Ovary (tissue), 9 donors: ENCODE data around the gene RNF223. TPM values are rescaled to one million over a fixed set of nuclear protein-coding genes. Genes with fewer than 3 reads are reported as not detected.
"Not testable (repeated sequence)": the region's sequence is repeated elsewhere in the genome, so short reads cannot be mapped to it uniquely, and the experiment has no call there.

Experiments
- DNase-seq, 5 donors: peaks; one replicate each; pipeline ENCODE4 v3.0.0-alpha.2; 2019 to 2020
- H3K27ac ChIP-seq, 2 donors: fragments of 200-600 bp; one replicate each; pipeline versions ENCODE4 v1.5.1 to v1.8.0; 2019 to 2022
- H3K27me3 ChIP-seq: fragments of 200-600 bp; one replicate; pipeline ENCODE4 v1.8.0; 2022
- H3K36me3 ChIP-seq: fragments of 200-600 bp; sonication (generic); one replicate; pipeline ENCODE4 v1.5.1; 2019
- H3K4me1 ChIP-seq: one replicate; pipeline ENCODE4 v1.8.1; 2013; ENCODE audit warnings: mild to moderate bottlenecking, moderate library complexity; ENCODE audit not compliant: insufficient read depth
- H3K4me3 ChIP-seq: fragments of 200-600 bp; sonication (generic); one replicate; pipeline ENCODE4 v1.5.1; 2017
- H3K9me3 ChIP-seq, 2 donors: fragments of 200-600 bp in 1 of 2; sonication (generic) in 1 of 2; one replicate each; pipeline versions ENCODE4 v1.5.1 to v1.8.1; 2013 to 2019; ENCODE audit warnings: mild to moderate bottlenecking in 1 of 2, moderate library complexity in 1 of 2
- CTCF ChIP-seq, 3 donors: fragments of 450-650 bp in 2 of 3; fragments of 200-600 bp in 1 of 3; IDR thresholded peaks; one replicate each; pipeline versions ENCODE4 v1.5.1 to v1.8.0; 2016 to 2022; ENCODE audit warnings: antibody characterized with exemption in 3 of 3, mild to moderate bottlenecking in 1 of 3
- EP300 ChIP-seq: sonication (generic); formaldehyde crosslinking; IDR thresholded peaks from one replicate; pipeline ENCODE4 v1.6.1; 2017; ENCODE audit warnings: antibody characterized with exemption
- POLR2A ChIP-seq: fragments of 450-650 bp; IDR thresholded peaks from one replicate; pipeline ENCODE4 v1.6.1; 2017; ENCODE audit warnings: antibody characterized with exemption, mild to moderate bottlenecking, moderate library complexity
- WGBS, 3 donors: extraction: QIAGEN DNeasy Blood & Tissue Kit in 1 of 3; methylation state at CpG; one replicate each; pipeline versions ENCODE4 v1.1.5 to v1.1.7; 2013 to 2017; 5-methylcytosine and 5-hydroxymethylcytosine counted together
- intact Hi-C, 4 donors: fragments of 100-400 bp; cut with DNase I; formaldehyde crosslinking; loops; one replicate each; pipeline versions ENCODE4 v1.11.0 to v1.15.1; 2022 to 2023
- polyA plus RNA-seq, 2 donors: library from polyadenylated mRNA; stranded (reverse); fragments of 200-250 nt in 1 of 2; fragments of 350-450 nt in 1 of 2; fragmentation: Illumina TruSeq in 1 of 2; extraction: RNeasy Lipid Tissue Mini Kit (QIAGEN cat#74804) in 1 of 2; gene quantifications; one replicate each; pipeline ENCODE4 v1.2.3, GENCODE V29; 2013 to 2014
- total RNA-seq, 7 donors: library from RNA; depleted of rRNA in 2 of 7; stranded (reverse); fragments of >200 nt in 2 of 7; fragmentation: NEBNext Ultra II Directional in 3 of 7; extraction: Animal tissue kit (Norgen Biotek cat#: 25700) in 3 of 7; gene quantifications; one replicate each; pipeline versions ENCODE4 v1.1.0 to v1.2.4, GENCODE V29; 2016 to 2023
- donor health status: DM: no; HTN: no; CAD: no; lungs with moderate emphysema.
- donor health status: DM: no; HTN: no; CAD: no.
- donor health status: Bipolar disorder and iron deficiency.
- donor health status: DM: yes; HTN: yes; CAD: no.
- donor health status: DM: no; HTN: no; CAD: no.
- donor health status: DM: yes; HTN: yes; CAD: no.

RNF223 gene
- total and polyA plus RNA-seq, 9 donors, result 0.36 to 0.92 TPM; not detected in 7

GRCh38 chr1:1111516-1112236, 37.6 kb upstream of the RNF223 start:
- H3K36me3 ChIP-seq, result no peaks in the 10 kb centered on the region
- no peaks in the 10 kb centered on the region for H3K27me3 ChIP-seq
- DNase-seq, result peak in 3 of 5 donors; percentile 12 to 31 (median 14)
- H3K4me1 ChIP-seq, result peaks cover 3% of the 10 kb centered on the region
- TF ChIP-seq EP300, result no peak
- TF ChIP-seq POLR2A, result no peak
- no peak for TF ChIP-seq CTCF (IDR thresholded peaks at IDR 0.05)
- intact Hi-C loops, result loop anchor here in 1 of 4 donors (10.0 kb wide), 1 partner anchor 263 kb away; the partner anchor contains the start of gene AURKAIP1
- 93 to 95% (median 94%) methylated on average over 28 of the region's 28 CpGs for WGBS, 3 donors
- no peak overlapping the region for H3K4me3 ChIP-seq
- H3K27ac ChIP-seq, result no peak overlapping the region
- H3K9me3 ChIP-seq, result no peaks in the 10 kb centered on the region

GRCh38 chr1:1110561-1110971, 36.5 kb upstream of the RNF223 start:
- no peak for TF ChIP-seq CTCF (IDR thresholded peaks at IDR 0.05)
- TF ChIP-seq EP300, result no peak
- no peaks in the 10 kb centered on the region for H3K36me3 ChIP-seq
- H3K4me3 ChIP-seq, result no peak overlapping the region
- intact Hi-C loops, result loop anchor here in 1 of 4 donors (10.0 kb wide), 1 partner anchor 264 kb away; the partner anchor contains the start of gene AURKAIP1
- DNase-seq, result peak in 2 of 5 donors; percentile 20 to 33
- H3K27ac ChIP-seq, result no peak overlapping the region
- H3K9me3 ChIP-seq, result no peaks in the 10 kb centered on the region
- WGBS, 3 donors, result 88 to 91% (median 89%) methylated on average over 28 to 29 of the region's 29 CpGs
- no peaks in the 10 kb centered on the region for H3K27me3 ChIP-seq
- H3K4me1 ChIP-seq, result peaks cover 3% of the 10 kb centered on the region

GRCh38 chr1:1109743-1110142, 35.6 kb upstream of the RNF223 start:
- H3K4me3 ChIP-seq, result no peak overlapping the region
- WGBS, 3 donors, result 86 to 91% (median 86%) methylated on average over 14 of the region's 14 CpGs
- H3K9me3 ChIP-seq, result no peaks in the 10 kb centered on the region
- DNase-seq, result peak in 2 of 5 donors; percentile 10 to 29
- intact Hi-C loops, result loop anchor here in 1 of 4 donors (10.0 kb wide), 1 partner anchor 265 kb away; the partner anchor contains the start of gene AURKAIP1
- TF ChIP-seq CTCF (IDR thresholded peaks at IDR 0.05) (no peak), POLR2A (no peak), EP300 (no peak)
- H3K36me3 ChIP-seq, result no peaks in the 10 kb centered on the region
- H3K4me1 ChIP-seq, result no peaks in the 10 kb centered on the region
- no peaks in the 10 kb centered on the region for H3K27me3 ChIP-seq
- H3K27ac ChIP-seq, result no peak overlapping the region

GRCh38 chr1:1106510-1107221, 32.6 kb upstream of the RNF223 start:
- no peak overlapping the region for H3K27ac ChIP-seq
- H3K4me1 ChIP-seq, result no peaks in the 10 kb centered on the region
- no peaks in the 10 kb centered on the region for H3K27me3 ChIP-seq
- intact Hi-C loops, result no loop called here
- DNase-seq, result peak in 1 of 5 donors; percentile 12
- H3K4me3 ChIP-seq, result no peak overlapping the region
- no peaks in the 10 kb centered on the region for H3K36me3 ChIP-seq
- no peaks in the 10 kb centered on the region for H3K9me3 ChIP-seq
- TF ChIP-seq POLR2A, result no peak
- TF ChIP-seq EP300, result no peak
- TF ChIP-seq CTCF (IDR thresholded peaks at IDR 0.05), result no peak
- WGBS, 3 donors, result 93 to 98% (median 97%) methylated on average over 31 of the region's 31 CpGs

GRCh38 chr1:1104152-1104551, 30.0 kb upstream of the RNF223 start:
- peak in 1 of 5 donors; percentile 1 for DNase-seq
- 88 to 91% (median 88%) methylated on average over 6 of the region's 6 CpGs for WGBS, 3 donors

More at GRCh38 chr1:1104152-1104551, 30.0 kb upstream of the RNF223 start:
- H3K36me3 ChIP-seq, H3K4me1 ChIP-seq, H3K4me3 ChIP-seq, H3K27ac ChIP-seq, intact Hi-C loops, H3K9me3 ChIP-seq, H3K27me3 ChIP-seq: not testable (repeated sequence)
